Astrocyte of the cerebellum (primary cell): ENCODE results near the gene TRABD2B.

Source experiments
- DNase-seq: peaks from one replicate; pipeline ENCODE4 v3.0.0-alpha.2; 2011; ENCODE audit warnings: low read depth
- H3K4me3 ChIP-seq: 2 replicates; pipeline ENCODE4 v1.5.1; 2011; ENCODE audit warnings: mild to moderate bottlenecking, low read depth, low read length, moderate library complexity
- CTCF ChIP-seq: IDR thresholded peaks from 2 replicates; pipeline ENCODE4 v1.5.1; 2012; ENCODE audit warnings: low read length, low read depth, moderate library complexity, mild to moderate bottlenecking; ENCODE audit errors: missing control alignments
- in situ Hi-C: cut with HindIII; loops from 2 replicates; pipeline ENCODE4 v1.10.0; 2017; ENCODE audit warnings: low sequenced_read_pairs

The TRABD2B gene

GRCh38 chr1:47953661-47954060 is 43.5 kb downstream of the TRABD2B start:
- DNase-seq: no peak
- TF ChIP-seq CTCF: no peak
- in situ Hi-C loops: no loop called here
- H3K4me3 ChIP-seq: no peak overlapping the region

- DNase-seq: no peak
- no peak overlapping the region for H3K4me3 ChIP-seq
- in situ Hi-C loops: no loop called here
- TF ChIP-seq CTCF: no peak
These were observed 45.5 kb downstream of the TRABD2B start for GRCh38 chr1:47951545-47952235.

DNA sequence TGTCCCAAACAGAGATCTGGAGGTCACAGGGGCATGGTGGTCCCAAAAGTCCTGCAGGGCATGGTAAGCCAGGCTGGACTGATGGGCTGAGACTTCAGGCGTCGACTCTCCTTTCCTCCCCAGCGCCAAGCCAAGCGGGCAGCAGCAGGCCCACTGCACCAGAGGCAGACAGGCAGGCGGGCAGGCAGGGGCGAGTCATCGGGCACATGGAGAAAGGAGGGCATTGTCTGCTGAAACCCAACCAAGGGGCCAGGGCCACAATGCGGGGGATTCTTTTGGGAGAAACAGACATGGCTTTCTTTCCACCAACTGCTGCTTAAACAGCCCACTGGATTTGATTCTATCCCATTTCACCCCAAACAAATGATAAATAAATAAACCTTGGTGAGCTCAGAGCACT is 46.2 kb downstream of the TRABD2B start:
- in situ Hi-C loops: no loop called here
- TF ChIP-seq CTCF: no peak
- DNase-seq: no peak
- H3K4me3 ChIP-seq: no peak overlapping the region

DNA sequence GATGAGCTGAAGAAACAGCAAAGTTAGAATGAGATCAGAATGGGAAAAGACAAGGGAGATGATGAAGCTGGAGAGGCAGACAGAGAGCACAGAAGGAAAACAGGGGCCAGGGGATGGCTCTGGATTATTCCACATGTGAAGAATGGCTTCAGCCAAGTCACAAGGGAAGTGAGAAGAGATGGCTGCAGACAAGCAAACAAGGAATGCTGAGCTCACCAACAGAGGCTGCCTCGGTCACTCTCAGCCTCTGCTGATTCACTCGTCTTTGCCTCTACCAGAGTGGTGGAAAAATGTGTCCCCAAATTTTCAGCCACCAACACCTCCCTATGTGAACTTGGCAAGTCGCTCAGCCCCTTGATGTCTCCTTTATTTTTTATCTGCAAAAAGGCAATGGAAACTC is 46.7 kb downstream of the TRABD2B start:
- DNase-seq: no peak
- in situ Hi-C loops: no loop called here
- H3K4me3 ChIP-seq: no peak overlapping the region
- TF ChIP-seq CTCF: no peak

DNA sequence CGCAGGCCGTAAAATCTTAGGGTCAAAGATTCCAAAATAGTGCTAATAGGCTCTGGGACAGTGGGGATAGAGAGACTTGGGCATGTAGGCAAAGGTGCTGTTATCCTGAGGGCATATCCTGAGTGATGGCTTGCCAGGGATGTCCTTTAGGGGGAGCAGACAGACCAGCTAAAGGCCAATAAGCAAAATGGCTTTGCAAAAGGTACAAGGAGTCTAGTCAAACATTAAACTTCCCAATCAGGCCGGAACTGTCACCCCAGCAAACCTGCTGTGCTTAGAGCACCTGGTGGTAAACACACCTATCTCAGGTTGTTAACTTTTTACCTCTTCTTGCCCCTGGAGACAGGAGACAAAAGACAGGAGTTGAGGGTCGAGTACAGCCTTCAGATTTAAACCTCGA is 49.1 kb downstream of the TRABD2B start:
- no peak for TF ChIP-seq CTCF
- in situ Hi-C loops: no loop called here
- DNase-seq: no peak
- no peak overlapping the region for H3K4me3 ChIP-seq

DNA sequence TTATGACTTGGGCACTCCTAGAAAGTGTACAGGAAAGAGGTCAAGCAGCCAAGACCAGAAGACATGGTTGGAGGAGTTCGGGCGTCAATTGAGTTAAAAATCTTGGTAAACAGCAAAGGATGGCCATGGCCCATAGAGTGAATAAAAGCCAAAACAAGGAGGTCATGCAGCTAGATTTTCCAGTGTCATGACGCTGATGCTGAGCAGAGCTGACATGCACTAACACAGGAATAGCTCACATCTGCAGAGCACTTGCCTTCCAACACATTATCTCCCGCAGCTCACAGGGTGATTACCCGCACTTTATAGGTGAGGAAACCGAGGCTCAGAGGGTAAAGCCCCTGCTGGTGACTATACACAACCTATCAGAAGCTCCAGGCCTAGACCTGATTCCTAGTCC is 49.7 kb downstream of the TRABD2B start:
- TF ChIP-seq CTCF: no peak
- in situ Hi-C loops: no loop called here

More for the DNA sequence above, 49.7 kb downstream of the TRABD2B start:
- no peak overlapping the region for H3K4me3 ChIP-seq
- DNase-seq: no peak
